ENCODE results near the gene PRKG1.

PRKG1 gene

GRCh38 chr10:52048051-52048450 is 973.8 kb downstream of the PRKG1 start:
- DNase-seq, result no peak

- no peak for DNase-seq
Observed at GRCh38 chr10:52050429-52051047, 976.3 kb downstream of the PRKG1 start.

DNA sequence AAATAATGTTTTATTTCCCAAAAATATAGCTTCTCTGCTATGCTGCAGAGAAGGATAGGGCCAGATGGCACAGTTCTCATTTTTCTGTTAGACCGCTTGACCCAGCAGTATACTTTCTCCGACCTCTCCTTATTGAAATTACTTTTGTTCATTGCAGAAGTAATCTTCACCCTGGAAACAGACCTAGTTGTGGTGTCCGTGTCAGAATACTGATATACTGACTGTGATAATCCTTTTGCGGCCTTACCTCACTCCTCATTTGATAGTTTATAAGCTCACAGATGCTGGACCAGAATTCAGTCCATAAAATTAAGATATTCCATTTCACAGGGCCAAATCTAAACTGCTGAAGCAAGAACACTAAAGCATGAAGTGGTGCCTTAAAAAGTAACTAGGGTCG is 979.2 kb downstream of the PRKG1 start:
- no peak for DNase-seq

- DNase-seq, result no peak
Observed at GRCh38 chr10:52056291-52056690, 982.0 kb downstream of the PRKG1 start.

GRCh38 chr10:52059089-52059488 is 984.8 kb downstream of the PRKG1 start:
- no peak for DNase-seq

DNA sequence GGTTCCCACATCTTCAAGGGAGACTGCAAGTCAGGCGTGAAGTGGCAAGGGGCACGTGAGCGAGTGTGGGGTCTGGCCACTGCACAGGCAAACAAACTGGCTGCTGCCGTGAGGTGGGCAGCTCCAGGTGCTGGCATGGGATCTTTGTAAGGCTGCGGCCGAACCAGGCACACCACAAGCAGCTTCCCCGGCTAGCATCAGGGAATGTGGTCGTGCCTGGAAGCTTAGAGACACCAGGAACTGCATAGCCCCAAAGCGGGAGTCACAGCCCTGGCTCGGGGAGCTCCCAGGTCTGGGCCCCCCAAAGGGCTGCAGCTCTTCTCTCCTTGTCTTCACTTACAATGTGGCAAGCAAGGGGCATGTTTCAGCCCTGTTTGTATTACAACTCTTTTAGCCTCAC is 988.9 kb downstream of the PRKG1 start:
- DNase-seq, result no peak

DNA sequence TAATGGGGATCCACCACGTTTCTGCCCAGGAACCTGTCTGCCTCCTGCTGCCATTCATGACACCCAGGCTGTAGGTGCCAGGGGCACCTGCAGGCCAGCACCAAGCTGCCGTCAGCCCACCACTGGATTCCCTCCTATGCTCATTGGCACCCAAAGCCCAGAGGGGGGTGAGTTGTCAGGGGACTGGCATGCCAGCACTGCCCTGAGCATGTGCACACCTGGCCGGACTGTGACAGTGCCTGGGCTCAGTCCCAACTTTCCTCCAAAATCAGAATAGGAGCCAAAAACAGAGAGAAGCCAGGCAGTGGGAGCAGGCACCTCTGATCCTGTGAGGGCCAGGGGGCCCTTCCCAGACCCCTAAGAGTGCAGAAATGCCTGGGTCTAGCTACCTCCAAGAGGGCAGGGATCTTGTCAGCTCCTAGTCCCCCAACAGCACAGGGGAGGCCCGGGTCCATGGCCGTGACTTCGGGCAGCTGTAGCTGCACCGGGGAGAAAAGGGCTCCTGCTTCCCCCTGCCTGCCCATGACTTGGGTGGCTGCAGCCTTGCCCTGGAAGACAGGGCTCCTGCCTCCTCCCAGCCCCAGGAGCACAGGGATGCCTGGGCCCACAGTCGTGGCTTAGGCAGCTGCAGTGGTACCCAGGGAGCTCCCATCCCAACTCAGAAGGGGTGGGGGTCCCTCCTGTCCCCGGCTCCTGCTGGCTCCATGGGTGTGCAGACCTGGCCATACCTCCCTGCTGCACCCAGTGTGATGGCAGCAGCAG is 990.0 kb downstream of the PRKG1 start:
- no peak for DNase-seq

DNA sequence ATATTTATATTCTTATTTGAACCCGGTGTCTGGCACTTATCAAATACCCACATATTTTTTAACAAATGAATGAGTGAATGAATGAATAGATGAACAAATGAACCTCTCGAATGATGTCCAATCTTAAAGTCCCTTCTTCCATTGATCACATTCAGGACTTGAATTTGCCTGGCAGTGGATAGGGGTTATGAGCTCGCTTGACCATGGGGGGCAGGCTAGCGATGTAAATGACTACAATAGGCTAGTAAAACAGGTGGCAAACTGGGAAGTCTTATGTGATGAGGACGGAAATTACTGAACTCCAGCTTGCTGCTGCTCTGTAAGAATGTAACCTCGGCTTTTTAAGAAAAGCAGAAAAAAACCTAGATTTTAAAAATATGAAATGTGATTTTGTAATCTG is 992.1 kb downstream of the PRKG1 start:
- DNase-seq, result no peak

GRCh38 chr10:52068485-52068884 is 994.2 kb downstream of the PRKG1 start:
- DNase-seq, result no peak

DNA sequence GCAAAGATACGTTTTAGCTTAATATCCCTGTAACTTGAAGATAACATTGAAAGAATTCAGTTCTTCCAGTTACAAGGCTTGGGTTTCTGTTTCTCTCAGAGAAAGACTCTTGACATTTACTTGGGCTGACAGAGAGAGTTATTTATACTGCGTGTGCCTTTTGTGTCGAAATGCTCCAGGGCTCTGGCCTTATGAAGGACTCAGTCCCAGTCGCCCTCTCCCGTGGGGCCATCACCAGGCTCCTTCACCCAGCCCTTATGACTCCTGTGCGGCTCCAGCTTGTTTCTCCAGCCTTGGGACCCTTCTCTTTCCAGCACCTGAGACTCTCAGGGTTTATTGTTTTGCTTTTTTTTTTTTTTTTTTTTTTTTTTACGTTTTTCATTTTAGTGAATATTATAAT is 997.5 kb downstream of the PRKG1 start:
- no peak for DNase-seq

GRCh38 chr10:52074505-52075026 is 1000.3 kb downstream of the PRKG1 start:
- no peak for DNase-seq

DNA sequence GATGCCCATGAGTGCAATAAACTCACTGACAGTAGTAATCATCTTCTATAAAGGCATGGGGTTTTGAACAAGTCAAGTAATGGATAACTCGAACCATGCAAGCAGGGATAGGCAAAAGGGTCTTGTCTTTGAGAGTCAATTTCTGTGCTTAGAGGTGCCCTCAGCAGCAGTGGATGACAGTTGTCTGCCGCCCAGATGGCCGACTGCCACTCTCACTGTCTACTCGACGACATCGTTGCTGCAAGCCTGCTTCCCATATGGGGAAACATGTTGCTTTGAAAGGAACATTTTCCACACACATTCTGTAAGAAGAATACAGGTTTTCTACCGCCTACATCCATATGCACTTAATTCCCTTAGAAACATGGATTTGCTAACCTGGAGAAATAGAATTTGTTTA is 1003.5 kb downstream of the PRKG1 start:
- no peak for DNase-seq

DNA sequence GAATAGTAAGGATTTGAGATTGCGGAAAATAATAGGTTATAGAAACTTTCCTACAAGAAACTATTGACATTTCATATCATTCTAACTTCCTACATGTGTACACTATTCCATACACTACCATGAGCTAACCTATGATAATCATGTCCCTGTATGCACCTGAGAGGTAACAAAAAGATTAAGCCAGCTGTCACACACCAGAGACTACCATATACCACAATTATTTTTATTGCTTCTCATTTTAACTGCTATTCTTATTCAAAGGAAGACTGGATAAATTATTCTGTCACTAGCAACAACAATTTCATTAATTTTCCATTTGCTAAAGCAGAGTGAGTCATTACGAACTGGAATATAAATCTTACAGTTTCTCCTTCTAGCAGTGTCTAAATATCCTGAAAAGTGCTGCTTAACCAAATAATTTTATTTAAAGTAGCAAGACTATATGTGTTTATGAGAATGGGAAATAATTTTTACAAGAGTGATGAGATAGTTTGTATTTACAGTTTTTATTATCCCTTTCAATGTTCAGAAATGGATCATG is 1004.2 kb downstream of the PRKG1 start:
- DNase-seq, result no peak

GRCh38 chr10:52082307-52082706 is 1008.0 kb downstream of the PRKG1 start:
- DNase-seq, result no peak

DNA sequence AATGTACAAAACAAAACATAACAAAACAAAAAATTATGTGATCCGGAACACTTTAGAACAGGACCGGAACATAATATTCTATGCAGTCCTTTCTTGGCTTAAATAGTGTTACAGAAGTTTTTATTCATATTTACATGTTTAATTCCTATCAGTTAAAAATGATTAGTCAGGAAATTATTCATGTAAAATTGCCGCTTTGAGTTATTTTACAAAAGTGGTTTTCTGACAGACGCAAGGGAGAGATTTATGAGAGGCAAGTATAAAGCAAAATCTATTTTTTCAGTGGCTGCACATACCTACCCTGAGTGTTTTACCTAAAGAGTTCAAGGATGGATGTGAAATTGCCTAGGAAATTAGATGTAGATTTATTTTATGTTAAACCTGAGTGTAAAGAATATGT is 1009.1 kb downstream of the PRKG1 start:
- no peak for DNase-seq

DNA sequence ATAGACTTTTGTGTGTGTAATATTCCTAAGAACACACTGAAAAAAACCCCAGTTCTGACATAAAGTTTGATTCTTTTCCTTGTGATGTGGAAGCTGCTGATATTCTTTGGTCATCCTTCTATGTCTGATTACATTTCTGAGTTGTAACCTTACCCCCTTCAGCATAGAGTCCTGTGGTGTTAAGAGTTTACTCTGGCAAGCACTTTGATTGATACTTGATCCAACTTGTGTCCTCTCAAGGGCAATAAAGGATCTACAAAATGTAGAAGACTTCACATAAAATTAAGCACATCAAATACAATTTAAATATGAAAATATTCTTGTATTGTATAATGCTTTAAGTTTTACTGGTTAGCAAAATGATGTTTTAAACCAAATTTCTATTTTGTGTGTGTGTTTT is 1018.1 kb downstream of the PRKG1 start:
- DNase-seq, result no peak

DNA sequence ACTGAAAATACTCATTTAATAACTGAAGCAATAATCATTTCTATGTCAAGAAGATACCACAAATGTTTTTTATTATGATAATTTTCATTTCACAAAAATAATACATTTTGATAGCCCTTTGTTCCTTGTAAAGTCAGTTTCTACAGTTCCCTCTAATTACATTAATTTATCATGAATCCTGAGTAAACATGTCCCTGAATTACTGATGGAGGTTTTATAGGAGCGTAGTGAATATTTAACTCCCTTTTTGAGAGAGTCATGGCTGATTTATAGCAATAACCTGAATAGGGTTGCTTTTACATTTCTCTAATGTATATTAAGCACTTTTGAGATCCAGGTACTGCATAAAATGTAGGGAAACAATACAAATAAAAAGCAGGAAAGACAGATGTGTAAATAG is 1023.8 kb downstream of the PRKG1 start:
- no peak for DNase-seq

GRCh38 chr10:52099026-52099600 is 1024.8 kb downstream of the PRKG1 start:
- no peak for DNase-seq

GRCh38 chr10:52100011-52100547 is 1025.8 kb downstream of the PRKG1 start:
- no peak for DNase-seq

DNA sequence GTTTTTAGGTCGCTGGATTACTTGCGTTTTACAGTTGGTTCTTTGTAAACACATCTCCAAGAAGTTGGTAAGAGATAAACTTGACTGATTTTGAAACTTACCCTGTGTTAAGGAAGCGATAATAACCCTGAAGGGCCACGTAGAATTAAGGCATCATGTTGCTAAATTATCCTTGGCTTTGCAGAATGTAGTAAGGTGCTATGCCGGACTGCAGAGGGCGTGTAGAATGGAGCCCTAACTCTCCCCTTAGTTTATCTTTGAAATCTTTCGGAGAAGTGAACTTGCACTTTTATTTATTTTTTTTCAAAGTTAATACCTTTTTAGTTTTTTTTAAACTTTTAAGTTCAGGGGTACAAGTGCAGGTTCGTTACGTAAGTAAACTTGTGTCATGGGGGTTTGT is 1031.0 kb downstream of the PRKG1 start:
- no peak for DNase-seq

DNA sequence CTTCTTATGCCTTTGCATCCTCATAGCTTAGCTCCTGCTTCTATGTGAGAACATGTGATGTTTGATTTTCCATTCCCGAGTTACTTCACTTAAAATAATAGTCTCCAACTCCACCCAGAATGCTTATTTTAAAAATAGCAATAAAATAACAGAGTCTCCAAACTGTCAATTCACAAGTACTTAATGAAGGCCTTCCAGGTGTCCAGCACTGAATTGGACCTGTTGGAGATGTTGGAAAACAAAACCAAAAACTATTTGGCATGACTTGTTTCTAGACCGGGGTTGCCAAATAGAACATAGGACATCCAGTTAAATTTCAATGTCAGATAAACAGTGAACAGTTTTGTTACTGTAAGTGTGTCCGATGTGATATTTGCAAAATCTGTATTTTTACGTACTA is 1031.7 kb downstream of the PRKG1 start:
- DNase-seq, result no peak

GRCh38 chr10:52106899-52107298 is 1032.6 kb downstream of the PRKG1 start:
- DNase-seq, result no peak

DNA sequence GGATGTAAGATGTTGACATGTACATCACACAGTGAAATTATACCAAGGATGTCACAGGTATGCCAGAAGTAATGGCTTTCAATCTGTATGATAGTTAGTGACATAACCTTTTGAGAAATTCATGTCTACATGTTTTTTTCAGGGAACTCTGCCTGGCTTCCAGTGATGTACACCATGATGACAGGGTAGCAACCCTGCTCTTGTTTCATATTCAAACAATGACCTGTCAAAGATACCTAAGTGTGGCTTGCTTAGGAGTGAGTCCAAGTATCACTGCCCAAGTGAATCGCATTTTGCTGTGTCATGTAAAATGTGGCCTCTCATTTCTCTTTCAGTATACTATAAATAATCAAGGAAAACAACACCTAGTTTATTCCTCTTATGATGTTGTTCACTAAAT is 1033.9 kb downstream of the PRKG1 start:
- no peak for DNase-seq

- no peak for DNase-seq
Observed at GRCh38 chr10:52110576-52110975, 1036.3 kb downstream of the PRKG1 start.
